Mesenchymal stem cell (in vitro differentiated cells and primary cell): ENCODE data around the gene RNF34. TPM values are rescaled to one million over a fixed set of nuclear protein-coding genes. Genes with fewer than 3 reads are reported as not detected.

Experiments
- DNase-seq: peaks from one replicate; pipeline ENCODE4 v3.0.0-alpha.2; 2013
- H2AFZ ChIP-seq: one replicate; pipeline ENCODE4 v1.6.1; 2013; ENCODE audit warnings: low read depth, mild to moderate bottlenecking, control low read depth, inconsistent platforms, low read length, moderate library complexity
- H2AK5ac ChIP-seq: 2 replicates; pipeline ENCODE4 v1.6.1; 2013; ENCODE audit warnings: low read length, moderate library complexity, mild to moderate bottlenecking, inconsistent platforms; ENCODE audit not compliant: severe bottlenecking
- H2BK120ac ChIP-seq: one replicate; pipeline ENCODE4 v1.6.1; 2013; ENCODE audit warnings: low read depth, mild to moderate bottlenecking, inconsistent platforms, low read length, moderate library complexity
- H2BK12ac ChIP-seq, 2 experiments: one replicate each; pipeline ENCODE4 v1.6.1; 2013; ENCODE audit warnings: inconsistent platforms in 2 of 2, low read length in 2 of 2, mild to moderate bottlenecking in 2 of 2, moderate library complexity in 2 of 2, control low read depth in 1 of 2
- H2BK15ac ChIP-seq: one replicate; pipeline ENCODE4 v1.6.1; 2013; ENCODE audit warnings: mild to moderate bottlenecking, low read depth, inconsistent platforms; ENCODE audit not compliant: poor library complexity, severe bottlenecking
- H2BK5ac ChIP-seq: 2 replicates; pipeline ENCODE4 v1.6.1; 2013; ENCODE audit warnings: low read depth, mild to moderate bottlenecking, low read length, control low read depth, inconsistent platforms; ENCODE audit not compliant: poor library complexity, severe bottlenecking
- H3K14ac ChIP-seq, 2 experiments: one replicate each; pipeline ENCODE4 v1.6.1; 2013; ENCODE audit warnings: inconsistent platforms in 2 of 2, low read length in 2 of 2, control low read depth in 1 of 2, mild to moderate bottlenecking in 1 of 2, moderate library complexity in 1 of 2
- H3K18ac ChIP-seq, 2 experiments: one replicate each; pipeline ENCODE4 v1.6.1; 2013; ENCODE audit warnings: inconsistent platforms in 2 of 2, low read length in 2 of 2, control low read depth in 1 of 2, low read depth in 1 of 2, mild to moderate bottlenecking in 1 of 2
- H3K23ac ChIP-seq, 2 experiments: one replicate each; pipeline ENCODE4 v1.6.1; 2013; ENCODE audit warnings: inconsistent platforms in 2 of 2, low read length in 2 of 2, mild to moderate bottlenecking in 2 of 2, moderate library complexity in 2 of 2, control low read depth in 1 of 2
- H3K27ac ChIP-seq: 2 replicates; pipeline ENCODE4 v1.5.1; 2013; ENCODE audit warnings: mild to moderate bottlenecking, moderate library complexity, low read length, control low read depth, inconsistent platforms; ENCODE audit not compliant: poor library complexity, severe bottlenecking
- H3K27me3 ChIP-seq, 2 experiments: 2 replicates each; pipeline versions ENCODE4 v1.6.1 to v1.7.0; 2013; ENCODE audit warnings: low read length in 2 of 2, mild to moderate bottlenecking in 2 of 2, moderate library complexity in 2 of 2, control low read depth in 1 of 2, inconsistent platforms in 1 of 2; ENCODE audit not compliant: control insufficient read depth in 1 of 2, insufficient read depth in 1 of 2
- H3K36me3 ChIP-seq, 2 experiments: 2 replicates each; pipeline versions ENCODE4 v1.6.1 to v1.7.0; 2013; ENCODE audit warnings: low read length in 2 of 2, control low read depth in 1 of 2, inconsistent platforms in 1 of 2, low read depth in 1 of 2, mild to moderate bottlenecking in 1 of 2; ENCODE audit not compliant: insufficient read depth in 2 of 2, control insufficient read depth in 1 of 2
- H3K4ac ChIP-seq, 2 experiments: one replicate each; pipeline ENCODE4 v1.6.1; 2013; ENCODE audit warnings: inconsistent platforms in 2 of 2, low read length in 2 of 2, mild to moderate bottlenecking in 2 of 2, moderate library complexity in 2 of 2, control low read depth in 1 of 2, low read depth in 1 of 2
- H3K4me1 ChIP-seq: 2 replicates; pipeline ENCODE4 v1.6.1; 2013; ENCODE audit warnings: low read depth, low read length, control low read depth; ENCODE audit not compliant: control insufficient read depth, insufficient read depth
- H3K4me2 ChIP-seq: 2 replicates; pipeline ENCODE4 v1.6.1; 2013; ENCODE audit warnings: low read length, mild to moderate bottlenecking, inconsistent platforms; ENCODE audit not compliant: poor library complexity, severe bottlenecking
- H3K4me3 ChIP-seq, 2 experiments: 2 replicates each; pipeline versions ENCODE4 v1.5.1 to v1.7.0; 2013; ENCODE audit warnings: low read length in 2 of 2, mild to moderate bottlenecking in 2 of 2, control low read depth in 1 of 2, low read depth in 1 of 2; ENCODE audit not compliant: insufficient read depth in 1 of 2
- H3K79me1 ChIP-seq: replicated peaks from 2 replicates; pipeline ENCODE4 v1.6.1; 2013; ENCODE audit warnings: mild to moderate bottlenecking, control low read depth, low read length, inconsistent platforms; ENCODE audit not compliant: poor library complexity, severe bottlenecking
- H3K9ac ChIP-seq: 2 replicates; pipeline ENCODE4 v1.7.0; 2013; ENCODE audit warnings: mild to moderate bottlenecking, low read length, moderate library complexity
- H3K9me3 ChIP-seq: 2 replicates; pipeline ENCODE4 v1.7.0; 2013; ENCODE audit warnings: mild to moderate bottlenecking, low read length; ENCODE audit not compliant: control insufficient read depth
- H4K8ac ChIP-seq: one replicate; pipeline ENCODE4 v1.6.1; 2013; ENCODE audit warnings: inconsistent platforms, mild to moderate bottlenecking, low read length, moderate library complexity
- H4K91ac ChIP-seq: one replicate; pipeline ENCODE4 v1.6.1; 2013; ENCODE audit warnings: mild to moderate bottlenecking, low read length, inconsistent platforms
- WGBS: methylation state at CpG from one replicate; pipeline ENCODE4 v1.1.7; 2013; ENCODE audit warnings: mixed read lengths; 5-methylcytosine and 5-hydroxymethylcytosine counted together
- polyA plus RNA-seq, 2 experiments: library from polyadenylated mRNA; stranded (reverse); fragments of 200-250 nt; gene quantifications; one replicate each; pipeline ENCODE4 v1.2.3, GENCODE V29; 2013

Gene RNF34
- 27.9 TPM for polyA plus RNA-seq (2013, experiment 1 of 2)
- 27.6 TPM for polyA plus RNA-seq (2013, experiment 2 of 2)

- Histone ChIP-seq H3K9ac (peak within 1 kb of the TSS; percentile 95), H3K9me3 (no peaks in the 10 kb centered on the region), H3K27ac (peak within 1 kb of the TSS; percentile 83), H3K4me3 (peak within 1 kb of the TSS; percentile 94 to 95), H2BK12ac (peak within 1 kb of the TSS in 1 of 2 experiments; percentile 73), H3K14ac (peak within 1 kb of the TSS in 1 of 2 experiments; percentile 93), H3K18ac (peak within 1 kb of the TSS; percentile 71 to 96), H4K91ac (peak within 1 kb of the TSS; percentile 43), H2BK15ac (peak within 1 kb of the TSS; percentile 98), H3K4ac (peak within 1 kb of the TSS; percentile 88 to 94), H3K4me2 (peak within 1 kb of the TSS; percentile 90), H3K23ac (peak within 1 kb of the TSS in 1 of 2 experiments; percentile 94), H2BK5ac (peak within 1 kb of the TSS; percentile 66), H3K27me3 (no peaks in the 10 kb centered on the region), H4K8ac (peak within 1 kb of the TSS; percentile 84), H2AFZ (peak within 1 kb of the TSS; percentile 46), H2BK120ac (peak within 1 kb of the TSS; percentile 61), H2AK5ac (no peak within 1 kb of the TSS), H3K79me1 (peaks cover 4% of the 10 kb centered on the region), H3K36me3 (peaks cover 0 to 4% of the 10 kb centered on the region in 2 experiments), H3K4me1 (peaks cover 3% of the 10 kb centered on the region)
- 1% methylated on average over 75 of the region's 77 CpGs for WGBS
- peak; percentile 98 for DNase-seq
These were observed at the start of gene RNF34 for GRCh38 chr12:121399391-121400331. RNF34 (plus strand) TSS chr12:121400118; CDS start chr12:121400213, 95 bp downstream.

GRCh38 chr12:121351820-121352681 is 47.9 kb upstream of the RNF34 start, which contains the start of gene ANAPC5:
ANAPC5 (minus strand) TSS chr12:121352411; CDS start chr12:121352340, 71 bp downstream.
- Histone ChIP-seq H3K4me1 (peaks cover 5% of the 10 kb centered on the region), H3K18ac (peak within 1 kb of the TSS; percentile 59 to 91), H3K27me3 (no peaks in the 10 kb centered on the region), H3K4me2 (peak within 1 kb of the TSS; percentile 71), H3K27ac (peak within 1 kb of the TSS; percentile 87), H3K14ac (peak within 1 kb of the TSS in 1 of 2 experiments; percentile 96), H2BK15ac (peak within 1 kb of the TSS; percentile 54), H2BK12ac (peak within 1 kb of the TSS in 1 of 2 experiments; percentile 32), H2AK5ac (no peak within 1 kb of the TSS), H2AFZ (peak within 1 kb of the TSS; percentile 39), H4K8ac (peak within 1 kb of the TSS; percentile 98), H3K4ac (peak within 1 kb of the TSS; percentile 70 to 80), H3K9me3 (no peaks in the 10 kb centered on the region), H4K91ac (peak within 1 kb of the TSS; percentile 97), H3K4me3 (peak within 1 kb of the TSS; percentile 79 to 96), H3K23ac (peak within 1 kb of the TSS in 1 of 2 experiments; percentile 5), H3K79me1 (peaks cover 3% of the 10 kb centered on the region), H3K9ac (peak within 1 kb of the TSS; percentile 93), H2BK120ac (no peak within 1 kb of the TSS), H3K36me3 (peaks cover 0 to 7% of the 10 kb centered on the region in 2 experiments), H2BK5ac (no peak within 1 kb of the TSS)
- under 1% methylated on average over 49 of the region's 49 CpGs for WGBS
- DNase-seq = peak; percentile 99

- DNase-seq = no peak
- no peak overlapping the region for H3K14ac ChIP-seq
- H2AK5ac ChIP-seq = no peak overlapping the region
- H3K9me3 ChIP-seq = no peaks in the 10 kb centered on the region
- H3K79me1 ChIP-seq = peaks cover 2% of the 10 kb centered on the region
- peaks cover 5% of the 10 kb centered on the region for H3K4me1 ChIP-seq
- H3K23ac ChIP-seq = no peak overlapping the region
- H4K8ac ChIP-seq = no peak overlapping the region
- no peak overlapping the region for H3K4ac ChIP-seq
- no peak overlapping the region for H2BK15ac ChIP-seq
- no peak overlapping the region for H2BK120ac ChIP-seq
- H3K18ac ChIP-seq = no peak overlapping the region
- peaks cover 0 to 1% of the 10 kb centered on the region in 2 experiments for H3K36me3 ChIP-seq
- no peak overlapping the region for H4K91ac ChIP-seq
- no peak overlapping the region for H2AFZ ChIP-seq
- H2BK12ac ChIP-seq = no peak overlapping the region
- H3K4me2 ChIP-seq = peak overlapping the region; percentile 68
- peak overlapping the region; percentile 36 for H3K27ac ChIP-seq
- peak overlapping the region; percentile 50 to 96 for H3K4me3 ChIP-seq
- H3K9ac ChIP-seq = peak overlapping the region; percentile 93
- H3K27me3 ChIP-seq = no peaks in the 10 kb centered on the region
- 0% methylated on average over 4 of the region's 12 CpGs for WGBS
- H2BK5ac ChIP-seq = no peak overlapping the region
These were observed 47.3 kb upstream of the RNF34 start for GRCh38 chr12:121352682-121353018.
